Psoas muscle (tissue), 8 donors: ENCODE data around the gene VAV2. TPM values are rescaled to one million over a fixed set of nuclear protein-coding genes. Genes with fewer than 3 reads are reported as not detected.

Source experiments
- ATAC-seq, 4 donors: fragments of 200-7000 bp; cut with Tn5 transposase; one replicate each; pipeline ENCODE4 v1.9.1; 2020; ENCODE audit warnings: moderate library complexity in 3 of 4, mild to moderate bottlenecking in 2 of 4
- DNase-seq, 2 donors: peaks; one replicate each; pipeline ENCODE4 v3.0.0-alpha.2; 2020
- H3K27ac ChIP-seq: fragments of 200-600 bp; one replicate; pipeline ENCODE4 v1.8.0; 2022
- H3K27me3 ChIP-seq, 3 donors: fragments of 200-600 bp in 1 of 3; one replicate each; pipeline versions ENCODE4 v1.6.1 to v1.8.0; 2013 to 2022; ENCODE audit warnings: low read length in 2 of 3, mild to moderate bottlenecking in 2 of 3, moderate library complexity in 1 of 3; ENCODE audit not compliant: insufficient read depth in 3 of 3
- H3K36me3 ChIP-seq, 2 donors: fragments of 200-600 bp in 1 of 2; one replicate each; pipeline versions ENCODE4 v1.6.1 to v1.8.0; 2013 to 2022; ENCODE audit warnings: low read depth in 1 of 2, mild to moderate bottlenecking in 1 of 2, moderate library complexity in 1 of 2; ENCODE audit not compliant: insufficient read depth in 1 of 2
- H3K4me1 ChIP-seq: fragments of 200-600 bp; one replicate; pipeline ENCODE4 v1.8.0; 2022
- H3K4me3 ChIP-seq: fragments of 200-600 bp; one replicate; pipeline ENCODE4 v1.8.0; 2022; ENCODE audit warnings: mild to moderate bottlenecking
- H3K9me3 ChIP-seq: fragments of 200-600 bp; one replicate; pipeline ENCODE4 v1.8.0; 2022
- CTCF ChIP-seq: fragments of 200-600 bp; IDR thresholded peaks from one replicate; pipeline ENCODE4 v1.8.0; 2022; ENCODE audit warnings: antibody characterized with exemption
- WGBS, 3 donors: extraction: QIAGEN DNeasy Blood & Tissue Kit; methylation state at CpG; one replicate each; pipeline versions ENCODE4 v1.1.6 to v1.1.7; 2013; 5-methylcytosine and 5-hydroxymethylcytosine counted together
- intact Hi-C, 2 donors: fragments of 100-400 bp; cut with DNase I; formaldehyde crosslinking; loops; one replicate each; pipeline versions ENCODE4 v1.11.0 to v1.14.2; 2022
- polyA plus RNA-seq, 3 donors: library from polyadenylated mRNA; stranded (reverse); fragments of 200-250 nt; gene quantifications; one replicate each; pipeline ENCODE4 v1.2.3, GENCODE V29; 2013
- total RNA-seq, 4 donors: library from RNA; stranded (reverse); fragmentation: NEBNext Ultra II Directional in 2 of 4; extraction: Animal tissue kit (Norgen Biotek cat#: 25700) in 2 of 4; gene quantifications; one replicate each; pipeline versions ENCODE4 v1.2.1 to v1.2.4, GENCODE V29; 2021 to 2023
- donor health status: healthy with polysubstance abuse.
- donor health status: DM: no; HTN: no; CAD: no; lungs with moderate emphysema.
- donor health status: Bipolar disorder and iron deficiency.
- donor health status: healthy.
- donor health status: DM: yes; HTN: yes; CAD: no.
- donor health status: DM: no; HTN: no; CAD: no.
- donor health status: DM: no; HTN: no; CAD: no.
- donor health status: DM: yes; HTN: yes; CAD: no.

Gene VAV2
- total and polyA plus RNA-seq, 7 donors: 0.70 to 2.9 (median 1.4) TPM

DNA sequence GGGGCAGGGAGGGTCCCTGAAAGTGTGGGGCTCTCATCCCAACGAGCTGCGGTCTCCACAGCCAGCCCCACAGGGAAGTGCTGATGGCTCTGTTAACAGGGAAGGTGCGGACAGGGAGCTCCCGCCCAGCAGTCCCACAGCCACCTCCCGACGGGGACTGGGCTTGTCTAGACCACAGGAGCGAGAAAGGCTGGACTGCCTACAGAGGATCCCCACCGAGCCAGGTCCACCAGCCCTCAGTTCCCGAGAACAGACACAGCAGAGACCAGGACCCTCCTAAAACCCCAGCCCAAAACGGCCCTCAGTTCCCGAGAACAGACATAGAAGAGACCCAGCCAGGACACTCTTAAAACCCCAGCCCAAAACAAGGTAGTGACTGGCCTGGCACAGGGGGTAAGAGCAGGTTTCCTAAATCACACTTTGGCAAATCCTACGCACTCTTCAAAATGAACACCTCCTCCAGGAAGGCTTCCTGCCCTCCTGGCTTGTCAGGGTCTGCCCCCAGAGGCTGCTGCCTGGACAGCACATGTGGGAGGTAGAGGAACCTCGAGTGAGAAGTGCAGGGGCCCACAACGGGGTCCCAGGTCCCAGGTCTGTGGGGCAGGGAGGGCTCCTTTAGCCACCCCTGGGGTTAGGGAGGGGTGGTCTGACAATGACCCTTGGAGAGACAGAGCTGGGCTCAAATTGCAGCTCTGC is 167.9 kb downstream of the VAV2 start:
- 78 to 86% (median 85%) methylated on average over 14 of the region's 14 CpGs for WGBS, 3 donors
- no peaks in the 10 kb centered on the region for H3K9me3 ChIP-seq
- no peak for TF ChIP-seq CTCF
- H3K36me3 ChIP-seq: no peaks in the 10 kb centered on the region
- no peak for DNase-seq
- H3K4me3 ChIP-seq: no peak overlapping the region
- H3K27ac ChIP-seq: no peak overlapping the region
- no peak for ATAC-seq
- intact Hi-C loops: no loop called here
- H3K27me3 ChIP-seq: peaks cover 0 to 21% (median 4%) of the 10 kb centered on the region in 3 donors
- no peaks in the 10 kb centered on the region for H3K4me1 ChIP-seq

DNA sequence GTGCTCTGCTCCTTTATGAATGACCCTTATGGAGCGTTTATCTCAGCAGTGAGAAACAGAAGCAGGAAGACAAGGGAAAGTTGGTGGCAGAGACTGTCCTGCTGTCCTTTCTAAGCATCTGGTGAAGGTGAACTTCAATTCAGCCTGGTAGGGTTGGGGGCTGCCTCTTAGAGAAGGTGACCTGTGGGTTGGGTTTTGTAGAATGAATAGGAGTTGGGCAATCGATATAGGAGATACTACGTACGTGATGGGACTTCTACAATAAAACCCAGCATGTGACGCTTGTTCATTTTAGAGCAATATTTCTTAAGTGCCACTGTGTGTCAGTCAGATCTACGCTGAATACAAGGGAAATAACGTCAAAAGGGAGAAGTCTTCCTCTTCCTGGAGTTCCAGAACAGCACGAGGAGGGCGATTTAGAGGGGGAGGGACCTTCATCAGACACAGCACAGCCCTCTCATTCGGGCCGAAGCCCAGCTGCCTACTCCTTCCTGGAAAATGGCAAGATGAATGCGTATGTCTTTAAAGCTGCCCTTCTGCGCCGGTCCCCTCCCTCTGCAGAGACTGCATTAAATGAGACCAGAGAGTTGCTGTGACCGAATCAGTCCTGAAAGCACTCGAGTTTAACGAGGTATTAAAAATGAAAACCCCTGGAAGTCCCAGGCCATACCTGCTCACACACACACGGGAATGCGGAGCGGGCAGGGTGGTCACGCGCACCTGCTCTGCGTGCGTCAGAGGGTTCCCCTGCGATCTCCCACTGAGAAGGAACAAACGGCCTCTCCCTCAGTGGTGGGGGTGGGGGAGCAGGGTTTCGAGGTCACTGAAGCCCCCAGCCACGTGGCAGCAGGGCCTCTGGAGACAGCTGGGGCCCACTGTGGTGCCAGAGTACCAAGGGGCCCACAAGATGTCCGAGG is 168.7 kb downstream of the VAV2 start:
- H3K4me1 ChIP-seq: no peaks in the 10 kb centered on the region
- H3K4me3 ChIP-seq: no peak overlapping the region
- intact Hi-C loops: no loop called here
- H3K9me3 ChIP-seq: no peaks in the 10 kb centered on the region
- no peak overlapping the region for H3K27ac ChIP-seq
- DNase-seq: no peak
- 85 to 87% (median 85%) methylated on average over 29 of the region's 29 CpGs for WGBS, 3 donors
- peaks cover 0 to 21% (median 2%) of the 10 kb centered on the region in 3 donors for H3K27me3 ChIP-seq
- no peak for TF ChIP-seq CTCF
- no peak for ATAC-seq
- H3K36me3 ChIP-seq: no peaks in the 10 kb centered on the region

- H3K27ac ChIP-seq: no peak overlapping the region
- H3K4me3 ChIP-seq: no peak overlapping the region
- intact Hi-C loops: no loop called here
- no peaks in the 10 kb centered on the region for H3K9me3 ChIP-seq
- DNase-seq: no peak
- no peak for TF ChIP-seq CTCF
- no peaks in the 10 kb centered on the region for H3K36me3 ChIP-seq
- no peaks in the 10 kb centered on the region for H3K4me1 ChIP-seq
- 87 to 95% (median 90%) methylated on average over 16 of the region's 16 CpGs for WGBS, 3 donors
- ATAC-seq: no peak
- H3K27me3 ChIP-seq: peaks cover 0 to 21% (median 2%) of the 10 kb centered on the region in 3 donors
Measured at GRCh38 chr9:133822430-133823065, 169.6 kb downstream of the VAV2 start.

GRCh38 chr9:133821601-133822429 is 170.3 kb downstream of the VAV2 start:
- no peak for TF ChIP-seq CTCF

More at GRCh38 chr9:133821601-133822429, 170.3 kb downstream of the VAV2 start:
- Histone ChIP-seq H3K27ac (no peak overlapping the region), H3K9me3 (no peaks in the 10 kb centered on the region), H3K4me1 (no peaks in the 10 kb centered on the region), H3K36me3 (no peaks in the 10 kb centered on the region), H3K4me3 (no peak overlapping the region), H3K27me3 (peaks cover 0 to 24% (median 2%) of the 10 kb centered on the region in 3 donors)
- DNase-seq (no peak), ATAC-seq (no peak)
- intact Hi-C loops: no loop called here
- WGBS, 3 donors: 65 to 69% (median 65%) methylated on average over 26 of the region's 26 CpGs
